Measurements from ENCODE around the gene C19orf73.

C19orf73 gene

DNA sequence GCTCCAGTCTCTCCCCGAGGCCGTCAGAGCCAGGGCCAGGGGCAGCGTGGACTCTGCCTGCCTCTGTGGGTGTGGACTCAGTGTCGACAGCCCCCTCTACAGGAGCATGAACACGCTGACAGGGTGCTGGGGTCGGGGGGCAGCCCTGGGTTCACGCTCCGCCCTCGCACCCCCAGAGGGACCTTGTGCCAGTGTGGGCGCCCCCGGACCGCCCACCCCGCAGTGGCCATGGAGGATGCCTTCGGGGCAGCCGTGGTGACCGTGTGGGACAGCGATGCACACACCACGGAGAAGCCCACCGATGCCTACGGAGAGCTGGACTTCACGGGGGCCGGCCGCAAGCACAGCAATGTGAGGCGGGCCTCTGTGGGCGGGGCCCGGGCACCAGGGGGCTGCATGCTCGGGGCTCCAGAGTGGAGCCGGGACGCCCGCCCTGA, 46.9 kb upstream of the C19orf73 start:
- Histone ChIP-seq H2AFZ (ENCODE audit: low read length) (no peak overlapping the region), H3K27me3 (ENCODE audit: insufficient read depth, low read length, poor library complexity, severe bottlenecking) (no peaks in the 10 kb centered on the region), H3K4me1 (ENCODE audit: insufficient read depth, low read length, poor library complexity, severe bottlenecking) (peaks cover 5% of the 10 kb centered on the region), H3F3A (ENCODE audit: low read depth) (no peaks in the 10 kb centered on the region), H3K9me2 (replicated peaks; ENCODE audit: low read depth, low read length) (no peaks in the 10 kb centered on the region), H3K36me3 (ENCODE audit: insufficient read depth, low read length) (no peaks in the 10 kb centered on the region), H3K4me2 (ENCODE audit: low read depth, low read length, poor library complexity, severe bottlenecking) (no peak overlapping the region), H4K20me1 (ENCODE audit: insufficient read depth, low read length, poor library complexity, severe bottlenecking) (no peaks in the 10 kb centered on the region), H3K9me3 (ENCODE audit: insufficient read depth, low read depth, low read length) (no peaks in the 10 kb centered on the region), H3K79me2 (ENCODE audit: insufficient read depth, low read length) (no peaks in the 10 kb centered on the region), H3K4me3 (ENCODE audit: low read length, poor library complexity, severe bottlenecking) (no peak overlapping the region), H3K9ac (ENCODE audit: low read depth, low read length, poor library complexity, severe bottlenecking) (no peak overlapping the region)
- TF ChIP-seq, protein P1, sequence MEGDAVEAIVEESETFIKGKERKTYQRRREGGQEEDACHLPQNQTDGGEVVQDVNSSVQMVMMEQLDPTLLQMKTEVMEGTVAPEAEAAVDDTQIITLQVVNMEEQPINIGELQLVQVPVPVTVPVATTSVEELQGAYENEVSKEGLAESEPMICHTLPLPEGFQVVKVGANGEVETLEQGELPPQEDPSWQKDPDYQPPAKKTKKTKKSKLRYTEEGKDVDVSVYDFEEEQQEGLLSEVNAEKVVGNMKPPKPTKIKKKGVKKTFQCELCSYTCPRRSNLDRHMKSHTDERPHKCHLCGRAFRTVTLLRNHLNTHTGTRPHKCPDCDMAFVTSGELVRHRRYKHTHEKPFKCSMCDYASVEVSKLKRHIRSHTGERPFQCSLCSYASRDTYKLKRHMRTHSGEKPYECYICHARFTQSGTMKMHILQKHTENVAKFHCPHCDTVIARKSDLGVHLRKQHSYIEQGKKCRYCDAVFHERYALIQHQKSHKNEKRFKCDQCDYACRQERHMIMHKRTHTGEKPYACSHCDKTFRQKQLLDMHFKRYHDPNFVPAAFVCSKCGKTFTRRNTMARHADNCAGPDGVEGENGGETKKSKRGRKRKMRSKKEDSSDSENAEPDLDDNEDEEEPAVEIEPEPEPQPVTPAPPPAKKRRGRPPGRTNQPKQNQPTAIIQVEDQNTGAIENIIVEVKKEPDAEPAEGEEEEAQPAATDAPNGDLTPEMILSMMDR (conservative IDR thresholded peaks at IDR 0.05; ENCODE audit: low read length), result no peak
- no peak for TF ChIP-seq EZH2phosphoT487 (IDR thresholded peaks at IDR 0.05; ENCODE audit: borderline replicate concordance)

DNA sequence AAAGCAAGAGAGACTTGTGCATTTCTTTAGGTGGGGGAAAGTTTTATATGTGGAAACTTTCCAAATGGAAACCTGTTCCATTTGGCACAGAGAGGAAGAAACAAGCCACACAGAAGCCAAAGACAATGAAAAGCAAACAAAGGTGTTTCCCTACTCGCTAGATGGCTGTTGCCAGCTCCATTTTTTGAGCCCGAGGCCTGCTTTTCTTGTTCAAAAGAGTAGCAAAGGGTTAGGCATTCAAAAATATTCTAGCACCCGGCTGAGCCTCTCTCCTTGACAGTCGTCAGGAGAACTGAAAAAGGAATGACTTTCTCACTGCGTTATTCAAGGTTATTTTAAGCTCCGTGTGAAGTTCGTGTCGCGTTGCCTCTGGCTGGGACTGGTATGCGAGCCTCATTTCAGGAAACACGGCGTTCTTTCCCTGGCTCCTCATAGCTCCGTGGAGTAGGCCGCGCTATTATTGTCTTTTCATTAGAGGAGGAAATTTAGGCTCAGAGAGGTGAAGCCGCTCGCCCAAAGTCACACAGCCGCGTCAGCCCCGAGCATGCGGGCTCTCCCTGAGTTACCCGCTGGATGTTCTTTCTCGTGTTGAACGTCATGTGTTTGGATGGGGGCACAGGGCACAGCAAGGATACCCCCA, 46.3 kb upstream of the C19orf73 start:
- Histone ChIP-seq H3K36me3 (ENCODE audit: insufficient read depth, low read length) (no peaks in the 10 kb centered on the region), H2AFZ (ENCODE audit: low read length) (no peak overlapping the region), H3F3A (ENCODE audit: low read depth) (no peaks in the 10 kb centered on the region), H3K4me3 (ENCODE audit: low read length, poor library complexity, severe bottlenecking) (no peak overlapping the region), H3K9ac (ENCODE audit: low read depth, low read length, poor library complexity, severe bottlenecking) (no peak overlapping the region), H3K4me1 (ENCODE audit: insufficient read depth, low read length, poor library complexity, severe bottlenecking) (peaks cover 5% of the 10 kb centered on the region), H3K9me2 (replicated peaks; ENCODE audit: low read depth, low read length) (no peaks in the 10 kb centered on the region), H3K4me2 (ENCODE audit: low read depth, low read length, poor library complexity, severe bottlenecking) (no peak overlapping the region), H3K27me3 (ENCODE audit: insufficient read depth, low read length, poor library complexity, severe bottlenecking) (no peaks in the 10 kb centered on the region), H3K79me2 (ENCODE audit: insufficient read depth, low read length) (no peaks in the 10 kb centered on the region), H3K9me3 (ENCODE audit: insufficient read depth, low read depth, low read length) (no peaks in the 10 kb centered on the region), H4K20me1 (ENCODE audit: insufficient read depth, low read length, poor library complexity, severe bottlenecking) (no peaks in the 10 kb centered on the region)
- TF ChIP-seq, protein P1 (conservative IDR thresholded peaks at IDR 0.05; ENCODE audit: low read length), result no peak
- TF ChIP-seq EZH2phosphoT487 (IDR thresholded peaks at IDR 0.05; ENCODE audit: borderline replicate concordance), result no peak

DNA sequence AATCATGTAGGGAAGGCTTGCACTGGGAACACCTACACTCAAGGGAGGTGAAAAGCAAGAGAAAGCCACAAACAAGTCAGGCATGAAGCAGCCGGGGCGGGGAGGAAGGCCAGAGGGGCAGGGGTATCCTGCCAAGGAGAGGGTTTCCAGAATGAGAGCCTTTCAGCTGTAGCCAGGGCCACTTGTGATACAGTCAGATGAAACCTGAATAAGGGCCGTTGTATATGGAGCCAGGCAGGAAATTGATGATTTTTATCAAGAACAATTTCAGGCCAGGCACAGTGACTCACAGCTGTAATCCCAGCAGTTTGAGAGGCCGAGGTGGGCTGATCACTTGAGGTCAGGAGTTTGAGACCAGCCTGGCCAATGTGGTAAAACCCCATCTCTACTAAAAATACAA, 43.0 kb upstream of the C19orf73 start:
- Histone ChIP-seq H4K20me1 (ENCODE audit: insufficient read depth, low read length, poor library complexity, severe bottlenecking) (no peaks in the 10 kb centered on the region), H3K4me1 (ENCODE audit: insufficient read depth, low read length, poor library complexity, severe bottlenecking) (peaks cover 9% of the 10 kb centered on the region), H3K36me3 (ENCODE audit: insufficient read depth, low read length) (no peaks in the 10 kb centered on the region), H3K9me3 (ENCODE audit: insufficient read depth, low read depth, low read length) (no peaks in the 10 kb centered on the region), H3K9me2 (replicated peaks; ENCODE audit: low read depth, low read length) (no peaks in the 10 kb centered on the region), H3F3A (ENCODE audit: low read depth) (no peaks in the 10 kb centered on the region), H3K4me3 (ENCODE audit: low read length, poor library complexity, severe bottlenecking) (no peak overlapping the region), H3K4me2 (ENCODE audit: low read depth, low read length, poor library complexity, severe bottlenecking) (no peak overlapping the region), H3K79me2 (ENCODE audit: insufficient read depth, low read length) (no peaks in the 10 kb centered on the region), H2AFZ (ENCODE audit: low read length) (no peak overlapping the region), H3K27me3 (ENCODE audit: insufficient read depth, low read length, poor library complexity, severe bottlenecking) (no peaks in the 10 kb centered on the region), H3K9ac (ENCODE audit: low read depth, low read length, poor library complexity, severe bottlenecking) (no peak overlapping the region)
- no peak for TF ChIP-seq EZH2phosphoT487 (IDR thresholded peaks at IDR 0.05; ENCODE audit: borderline replicate concordance)
- TF ChIP-seq, protein P1 (conservative IDR thresholded peaks at IDR 0.05; ENCODE audit: low read length), result no peak

All from Loucy (cell line).